GM19455 (cell line): ENCODE results near the gene E2F7.
"Not testable (repeated sequence)": the region's sequence is repeated elsewhere in the genome, so short reads cannot be mapped to it uniquely, and the experiment has no call there.

Experiments used
- ATAC-seq: cut with Tn5 transposase; IDR thresholded peaks from one replicate; pipeline ENCODE4 v1.9.1; 2021; ENCODE audit not compliant: unreplicated experiment

Gene E2F7

GRCh38 chr12:77065361-77066204 lies at the start of gene E2F7:
Gene E2F7 (minus strand): TSS chr12:77065569. CDS start chr12:77064635, 934 bp downstream.
- ATAC-seq = peak; percentile 79

- no peak for ATAC-seq
Measured at GRCh38 chr12:77113971-77114370, 48.6 kb upstream of the E2F7 start.

GRCh38 chr12:77108707-77109106 lies 43.3 kb upstream of the E2F7 start:
- ATAC-seq = no peak

- no peak for ATAC-seq
Measured at GRCh38 chr12:77107121-77107520, 41.8 kb upstream of the E2F7 start.

- ATAC-seq = no peak
Measured at GRCh38 chr12:77104792-77105191, 39.4 kb upstream of the E2F7 start.

- no peak for ATAC-seq
Measured at GRCh38 chr12:77104286-77104685, 38.9 kb upstream of the E2F7 start.

GRCh38 chr12:77102691-77103090 lies 37.3 kb upstream of the E2F7 start:
- ATAC-seq = no peak

GRCh38 chr12:77102123-77102522 lies 36.8 kb upstream of the E2F7 start:
- no peak for ATAC-seq

GRCh38 chr12:77099799-77100198 lies 34.4 kb upstream of the E2F7 start:
- ATAC-seq = no peak

- no peak for ATAC-seq
Measured at GRCh38 chr12:77097846-77098245, 32.5 kb upstream of the E2F7 start.

GRCh38 chr12:77092227-77092626 lies 26.9 kb upstream of the E2F7 start:
- ATAC-seq = not testable (repeated sequence)

GRCh38 chr12:77089686-77090220 lies 24.4 kb upstream of the E2F7 start:
- no peak for ATAC-seq

- ATAC-seq = no peak
Measured at GRCh38 chr12:77087427-77087826, 22.1 kb upstream of the E2F7 start.

GRCh38 chr12:77082021-77082420 lies 16.7 kb upstream of the E2F7 start:
- ATAC-seq = no peak

GRCh38 chr12:77079631-77080030 lies 14.3 kb upstream of the E2F7 start:
- ATAC-seq = no peak

GRCh38 chr12:77078231-77078630 lies 12.9 kb upstream of the E2F7 start:
- ATAC-seq = no peak

- no peak for ATAC-seq
Measured at GRCh38 chr12:77076886-77077285, 11.5 kb upstream of the E2F7 start.

GRCh38 chr12:77073894-77074293 lies 8.5 kb upstream of the E2F7 start:
- ATAC-seq = not testable (repeated sequence)

- ATAC-seq = no peak
Measured at GRCh38 chr12:77072833-77073495, 7.6 kb upstream of the E2F7 start.

GRCh38 chr12:77070800-77071449 lies 5.6 kb upstream of the E2F7 start:
- no peak for ATAC-seq

GRCh38 chr12:77070382-77070781 lies 5.0 kb upstream of the E2F7 start:
- ATAC-seq = peak; percentile 34
